ENCODE results near the gene PPP1R9A.

- TF ChIP-seq EZH2 (IDR thresholded peaks at IDR 0.05; ENCODE audit: borderline replicate concordance, insufficient read depth, low read length, poor library complexity, severe bottlenecking) (no peak), CTCF (IDR thresholded peaks at IDR 0.05; ENCODE audit: poor library complexity, severe bottlenecking) (no peak), POLR2AphosphoS5 (IDR thresholded peaks at IDR 0.05) (no peak), EP300 (conservative IDR thresholded peaks at IDR 0.05; ENCODE audit: poor library complexity, severe bottlenecking) (no peak), SMC3 (conservative IDR thresholded peaks at IDR 0.05; ENCODE audit: poor library complexity) (no peak), TAF1 (IDR thresholded peaks at IDR 0.05; ENCODE audit: low read depth) (no peak)
- TF ChIP-seq, protein P1, sequence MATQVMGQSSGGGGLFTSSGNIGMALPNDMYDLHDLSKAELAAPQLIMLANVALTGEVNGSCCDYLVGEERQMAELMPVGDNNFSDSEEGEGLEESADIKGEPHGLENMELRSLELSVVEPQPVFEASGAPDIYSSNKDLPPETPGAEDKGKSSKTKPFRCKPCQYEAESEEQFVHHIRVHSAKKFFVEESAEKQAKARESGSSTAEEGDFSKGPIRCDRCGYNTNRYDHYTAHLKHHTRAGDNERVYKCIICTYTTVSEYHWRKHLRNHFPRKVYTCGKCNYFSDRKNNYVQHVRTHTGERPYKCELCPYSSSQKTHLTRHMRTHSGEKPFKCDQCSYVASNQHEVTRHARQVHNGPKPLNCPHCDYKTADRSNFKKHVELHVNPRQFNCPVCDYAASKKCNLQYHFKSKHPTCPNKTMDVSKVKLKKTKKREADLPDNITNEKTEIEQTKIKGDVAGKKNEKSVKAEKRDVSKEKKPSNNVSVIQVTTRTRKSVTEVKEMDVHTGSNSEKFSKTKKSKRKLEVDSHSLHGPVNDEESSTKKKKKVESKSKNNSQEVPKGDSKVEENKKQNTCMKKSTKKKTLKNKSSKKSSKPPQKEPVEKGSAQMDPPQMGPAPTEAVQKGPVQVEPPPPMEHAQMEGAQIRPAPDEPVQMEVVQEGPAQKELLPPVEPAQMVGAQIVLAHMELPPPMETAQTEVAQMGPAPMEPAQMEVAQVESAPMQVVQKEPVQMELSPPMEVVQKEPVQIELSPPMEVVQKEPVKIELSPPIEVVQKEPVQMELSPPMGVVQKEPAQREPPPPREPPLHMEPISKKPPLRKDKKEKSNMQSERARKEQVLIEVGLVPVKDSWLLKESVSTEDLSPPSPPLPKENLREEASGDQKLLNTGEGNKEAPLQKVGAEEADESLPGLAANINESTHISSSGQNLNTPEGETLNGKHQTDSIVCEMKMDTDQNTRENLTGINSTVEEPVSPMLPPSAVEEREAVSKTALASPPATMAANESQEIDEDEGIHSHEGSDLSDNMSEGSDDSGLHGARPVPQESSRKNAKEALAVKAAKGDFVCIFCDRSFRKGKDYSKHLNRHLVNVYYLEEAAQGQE (IDR thresholded peaks at IDR 0.05; ENCODE audit: borderline replicate concordance) = no peak
Measured at GRCh38 chr7:94971051-94971867, 63.9 kb downstream of the PPP1R9A start.

Measured in neural cell (in vitro differentiated cells).